SK-N-MC (cell line): ENCODE data around the gene ANO2.

Experiments used
- EZH2 ChIP-seq: fragments of 200-600 bp; sonication (generic); IDR thresholded peaks from one replicate; pipeline ENCODE4 v1.6.1; 2017; ENCODE audit warnings: antibody characterized with exemption
- POLR2AphosphoS5 ChIP-seq: IDR thresholded peaks from 2 replicates; pipeline ENCODE4 v1.6.1; 2012; ENCODE audit warnings: mild to moderate bottlenecking, low read depth, low read length, borderline replicate concordance

GRCh38 chr12:5535541-5535940, 409.5 kb downstream of the ANO2 start:
- TF ChIP-seq POLR2AphosphoS5 (no peak), EZH2 (no peak)
